ENCODE data around the gene KLHL29. TPM values are rescaled to one million over a fixed set of nuclear protein-coding genes. Genes with fewer than 3 reads are reported as not detected.

The KLHL29 gene
- total RNA-seq: 10 to 100 TPM in 2 of 6 experiments, 1 to 10 TPM in 4; 1.2 to 10.2 (median 6.4) TPM
- long read RNA-seq: 0 reads

DNA sequence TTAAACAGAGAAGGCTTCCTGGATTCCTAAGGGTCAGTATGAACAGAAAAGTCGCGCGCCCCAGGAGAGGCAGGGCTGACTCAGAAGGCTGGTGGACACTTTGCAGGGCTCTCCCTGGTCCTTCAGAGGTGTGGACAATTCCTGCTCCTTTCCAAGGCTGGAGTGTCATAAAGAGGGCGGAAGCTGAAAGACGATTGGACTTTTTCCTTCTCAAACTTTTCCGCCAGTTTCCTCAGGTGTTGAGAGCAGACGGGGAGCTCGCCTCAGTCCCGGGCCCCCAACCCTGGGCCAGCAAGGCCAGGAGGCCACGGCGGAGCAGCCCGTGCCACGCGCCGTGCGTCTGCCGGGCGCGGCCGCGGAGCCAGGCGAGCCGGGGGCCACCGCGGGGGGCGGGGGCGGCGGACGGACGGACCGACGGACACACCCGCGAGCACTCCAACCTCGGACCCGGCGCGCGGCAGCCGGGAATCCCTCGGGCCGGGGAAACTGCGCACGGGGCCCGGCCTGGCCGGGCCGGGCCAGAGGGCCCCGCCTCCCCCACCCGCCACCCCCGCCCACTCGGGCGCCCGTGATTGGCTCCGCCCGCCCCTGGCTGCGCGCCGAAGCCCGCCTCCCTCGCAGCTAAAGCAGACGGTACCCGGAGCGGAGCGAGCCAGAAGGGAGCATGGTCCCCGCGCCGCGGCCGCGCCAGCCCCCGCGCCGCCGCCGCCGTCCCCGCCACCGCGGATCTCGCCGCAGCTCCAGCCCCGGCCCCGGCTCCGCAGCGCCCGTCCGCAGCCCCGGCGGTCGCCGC lies at the start of gene KLHL29:
TSS of gene KLHL29 (plus strand) at position 629 of the 793 bp plus-strand sequence. CDS start 177,018 bp downstream, outside the sequence.
- H3K27me3 ChIP-seq: peaks cover 0 to 4% of the 10 kb centered on the region in 2 donors
- H3K4me3 ChIP-seq: peak within 1 kb of the TSS; percentile 56 to 64 (median 59)

DNA sequence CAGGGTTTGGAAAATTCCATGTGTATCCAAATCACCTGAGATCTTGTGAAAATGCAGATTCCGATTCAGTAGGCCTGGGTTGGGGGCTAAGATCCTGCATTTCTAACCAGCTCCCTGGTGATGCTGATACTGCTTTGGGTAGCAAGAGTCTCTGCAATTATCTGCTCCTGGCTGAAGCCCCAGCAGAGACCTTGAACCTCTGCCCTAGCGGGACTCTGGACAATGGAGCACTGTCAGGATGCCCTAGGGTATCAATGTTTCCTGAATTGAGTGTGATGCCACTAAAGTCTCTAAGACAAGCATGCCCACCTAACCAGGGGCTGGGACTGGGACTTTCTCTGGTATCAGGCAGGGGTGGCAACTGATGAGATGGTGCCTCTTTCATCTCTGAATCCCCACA lies 49.4 kb upstream of the KLHL29 start:
- peak; percentile 21 to 69 (median 48) for ATAC-seq
- no peaks in the 10 kb centered on the region for H3K9me3 ChIP-seq
- no peaks in the 10 kb centered on the region for H3K4me1 ChIP-seq
- H3K27ac ChIP-seq: no peak overlapping the region
- intact Hi-C loops (cut with DNase I): no loop called here
- WGBS (ENCODE audit: insufficient coverage, low coverage, low lambda C conversion rate, missing lambda C conversion rate): no CpG with 5 or more reads among the region's 2 CpGs
- TF ChIP-seq, protein P1, sequence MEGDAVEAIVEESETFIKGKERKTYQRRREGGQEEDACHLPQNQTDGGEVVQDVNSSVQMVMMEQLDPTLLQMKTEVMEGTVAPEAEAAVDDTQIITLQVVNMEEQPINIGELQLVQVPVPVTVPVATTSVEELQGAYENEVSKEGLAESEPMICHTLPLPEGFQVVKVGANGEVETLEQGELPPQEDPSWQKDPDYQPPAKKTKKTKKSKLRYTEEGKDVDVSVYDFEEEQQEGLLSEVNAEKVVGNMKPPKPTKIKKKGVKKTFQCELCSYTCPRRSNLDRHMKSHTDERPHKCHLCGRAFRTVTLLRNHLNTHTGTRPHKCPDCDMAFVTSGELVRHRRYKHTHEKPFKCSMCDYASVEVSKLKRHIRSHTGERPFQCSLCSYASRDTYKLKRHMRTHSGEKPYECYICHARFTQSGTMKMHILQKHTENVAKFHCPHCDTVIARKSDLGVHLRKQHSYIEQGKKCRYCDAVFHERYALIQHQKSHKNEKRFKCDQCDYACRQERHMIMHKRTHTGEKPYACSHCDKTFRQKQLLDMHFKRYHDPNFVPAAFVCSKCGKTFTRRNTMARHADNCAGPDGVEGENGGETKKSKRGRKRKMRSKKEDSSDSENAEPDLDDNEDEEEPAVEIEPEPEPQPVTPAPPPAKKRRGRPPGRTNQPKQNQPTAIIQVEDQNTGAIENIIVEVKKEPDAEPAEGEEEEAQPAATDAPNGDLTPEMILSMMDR (IDR thresholded peaks at IDR 0.05): no peak
- TF ChIP-seq POLR2A (IDR thresholded peaks at IDR 0.05): no peak
- H3K27me3 ChIP-seq: no peaks in the 10 kb centered on the region
- no peak overlapping the region for H3K4me3 ChIP-seq
- no peaks in the 10 kb centered on the region for H3K36me3 ChIP-seq
- no peak for DNase-seq

More for the DNA sequence above, at the start of gene KLHL29:
- peak; percentile 89 to 92 (median 90) for DNase-seq
- ATAC-seq: peak; percentile 68 to 81 (median 80)
- intact Hi-C loops (cut with DNase I): no loop called here
- TF ChIP-seq POLR2A (IDR thresholded peaks at IDR 0.05): peak; percentile 78
- TF ChIP-seq, protein P1 (IDR thresholded peaks at IDR 0.05): no peak
- Histone ChIP-seq H3K36me3 (no peaks in the 10 kb centered on the region), H3K4me1 (peaks cover 0 to 17% (median 0%) of the 10 kb centered on the region in 4 donors), H3K9me3 (no peaks in the 10 kb centered on the region), H3K27ac (no peak within 1 kb of the TSS)
- 30% methylated on average over 10 of the region's 91 CpGs for WGBS (ENCODE audit: insufficient coverage, low coverage, low lambda C conversion rate, missing lambda C conversion rate)

DNA sequence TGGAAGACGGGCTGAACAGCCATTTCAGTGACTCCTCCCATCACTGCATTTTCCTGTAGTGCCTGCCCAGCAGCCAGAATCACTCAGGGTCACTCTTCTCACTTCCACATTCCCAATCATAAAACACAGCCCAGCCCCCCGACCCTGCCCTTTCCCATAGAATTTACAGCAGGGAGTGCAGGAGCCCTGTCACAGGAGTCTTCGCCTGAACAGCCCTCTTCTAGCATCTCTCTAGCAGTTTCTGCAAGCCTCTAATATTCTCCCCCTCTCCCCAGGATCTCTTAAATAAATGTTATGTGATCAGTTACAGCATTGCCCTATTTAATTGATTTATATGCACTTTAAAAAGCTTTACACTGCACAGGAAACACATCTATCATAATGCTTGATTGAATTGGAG lies 42.9 kb upstream of the KLHL29 start:
- no peaks in the 10 kb centered on the region for H3K27me3 ChIP-seq
- H3K4me1 ChIP-seq: no peaks in the 10 kb centered on the region
- intact Hi-C loops (cut with DNase I): no loop called here
- WGBS (ENCODE audit: insufficient coverage, low coverage, low lambda C conversion rate, missing lambda C conversion rate): 62% methylated on average over 3 of the region's 3 CpGs
- ATAC-seq: no peak
- no peak for TF ChIP-seq POLR2A (IDR thresholded peaks at IDR 0.05)
- TF ChIP-seq, protein P1 (IDR thresholded peaks at IDR 0.05): no peak
- no peaks in the 10 kb centered on the region for H3K36me3 ChIP-seq
- H3K4me3 ChIP-seq: no peak overlapping the region
- H3K9me3 ChIP-seq: no peaks in the 10 kb centered on the region
- DNase-seq: no peak
- H3K27ac ChIP-seq: no peak overlapping the region

DNA sequence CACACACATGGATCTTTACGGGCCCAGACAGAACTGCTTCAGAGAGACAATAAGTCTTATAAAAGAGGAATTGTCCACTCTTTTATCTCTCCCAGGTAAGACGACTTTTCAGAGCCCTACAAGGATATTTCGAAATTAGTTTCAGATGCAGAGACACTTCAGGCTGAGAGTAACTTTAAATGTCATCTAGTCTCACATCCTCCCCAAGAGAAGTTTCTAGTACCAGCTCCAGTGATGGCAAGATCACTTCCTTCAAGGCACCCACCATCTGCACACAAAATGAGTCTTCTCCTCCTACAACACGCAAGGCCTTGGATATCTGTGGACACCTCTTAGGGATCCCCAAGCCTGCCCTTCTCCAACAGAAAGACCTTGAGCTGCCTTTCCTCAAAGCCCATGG lies 39.0 kb upstream of the KLHL29 start:
- Histone ChIP-seq H3K4me3 (no peak overlapping the region), H3K27ac (no peak overlapping the region), H3K4me1 (no peaks in the 10 kb centered on the region), H3K36me3 (no peaks in the 10 kb centered on the region), H3K9me3 (no peaks in the 10 kb centered on the region), H3K27me3 (no peaks in the 10 kb centered on the region)
- ATAC-seq (no peak), DNase-seq (no peak)
- TF ChIP-seq POLR2A (IDR thresholded peaks at IDR 0.05): no peak
- TF ChIP-seq, protein P1 (IDR thresholded peaks at IDR 0.05): no peak
- 86% methylated on average over 3 of the region's 4 CpGs for WGBS (ENCODE audit: insufficient coverage, low coverage, low lambda C conversion rate, missing lambda C conversion rate)
- intact Hi-C loops (cut with DNase I): no loop called here
